GM21529 (cell line): ENCODE results near the gene BARHL1.

Experiments used
- ATAC-seq: cut with Tn5 transposase; IDR thresholded peaks from one replicate; pipeline ENCODE4 v1.9.1; 2021; ENCODE audit not compliant: unreplicated experiment

The BARHL1 gene

GRCh38 chr9:132582276-132582785, at the start of gene BARHL1:
Gene BARHL1 (plus strand): TSS chr9:132582606. CDS start chr9:132582798, 192 bp downstream.
- no peak for ATAC-seq

GRCh38 chr9:132534832-132535231, 47.6 kb upstream of the BARHL1 start:
- no peak for ATAC-seq

GRCh38 chr9:132536124-132536523, 46.3 kb upstream of the BARHL1 start:
- no peak for ATAC-seq

- ATAC-seq = no peak
Measured at GRCh38 chr9:132537352-132537751, 45.1 kb upstream of the BARHL1 start.

- ATAC-seq = no peak
Measured at GRCh38 chr9:132538071-132538470, 44.3 kb upstream of the BARHL1 start.

- no peak for ATAC-seq
Measured at GRCh38 chr9:132539096-132539495, 43.3 kb upstream of the BARHL1 start.

GRCh38 chr9:132541051-132541450, 41.4 kb upstream of the BARHL1 start:
- no peak for ATAC-seq

- ATAC-seq = no peak
Measured at GRCh38 chr9:132541870-132542830, 40.3 kb upstream of the BARHL1 start.

- no peak for ATAC-seq
Measured at GRCh38 chr9:132543251-132543650, 39.2 kb upstream of the BARHL1 start.

- no peak for ATAC-seq
Measured at GRCh38 chr9:132543960-132544359, 38.4 kb upstream of the BARHL1 start.

GRCh38 chr9:132545578-132545977, 36.8 kb upstream of the BARHL1 start:
- no peak for ATAC-seq

GRCh38 chr9:132546148-132547051, 36.0 kb upstream of the BARHL1 start:
- no peak for ATAC-seq

GRCh38 chr9:132547052-132547431, 35.4 kb upstream of the BARHL1 start:
- no peak for ATAC-seq

GRCh38 chr9:132547436-132547835, 35.0 kb upstream of the BARHL1 start:
- no peak for ATAC-seq

GRCh38 chr9:132547976-132548730, 34.3 kb upstream of the BARHL1 start:
- ATAC-seq = no peak

GRCh38 chr9:132548751-132549640, 33.4 kb upstream of the BARHL1 start:
- no peak for ATAC-seq

GRCh38 chr9:132551556-132551955, 30.9 kb upstream of the BARHL1 start:
- no peak for ATAC-seq

GRCh38 chr9:132552041-132552440, 30.4 kb upstream of the BARHL1 start:
- ATAC-seq = no peak

GRCh38 chr9:132554755-132555154, 27.7 kb upstream of the BARHL1 start:
- ATAC-seq = no peak

- ATAC-seq = no peak
Measured at GRCh38 chr9:132555528-132555927, 26.9 kb upstream of the BARHL1 start.
